SU-DHL-6 (cell line): Measurements from ENCODE around the gene TXNL1.

Source experiments
- H2AFZ ChIP-seq: fragments of 200-600 bp; sonication (generic); 2 replicates; pipeline ENCODE4 v1.6.1; 2014; ENCODE audit warnings: low read depth, mild to moderate bottlenecking, moderate library complexity, mixed read lengths, antibody characterized with exemption, low read length; ENCODE audit not compliant: severe bottlenecking
- H3F3A ChIP-seq: fragments of 200-600 bp; shearing (Covaris generic); 2 replicates; pipeline ENCODE4 v1.6.0; 2016; ENCODE audit warnings: antibody characterized with exemption, mild to moderate bottlenecking; ENCODE audit not compliant: insufficient read depth
- H3K27ac ChIP-seq: fragments of 200-600 bp; sonication (generic); 2 replicates; pipeline ENCODE4 v1.5.1; 2016; ENCODE audit warnings: low read depth, mild to moderate bottlenecking, low read length, moderate library complexity, mixed read lengths
- H3K27me3 ChIP-seq: fragments of 200-600 bp; sonication (generic), shearing (Covaris generic); 2 replicates; pipeline ENCODE4 v1.6.0; 2014; ENCODE audit warnings: mild to moderate bottlenecking, low read length
- H3K36me3 ChIP-seq: fragments of 200-600 bp; sonication (generic); 2 replicates; pipeline ENCODE4 v1.6.1; 2014; ENCODE audit warnings: mild to moderate bottlenecking, low read length, mixed read lengths
- H3K4me2 ChIP-seq: fragments of 300-600, 200-600 bp; shearing (Covaris generic), sonication (generic); 2 replicates; pipeline ENCODE4 v1.6.0; 2014; ENCODE audit warnings: low read length, low read depth, mild to moderate bottlenecking; ENCODE audit not compliant: poor library complexity, severe bottlenecking
- H3K4me3 ChIP-seq: fragments of 200-600 bp; sonication (generic); 2 replicates; pipeline ENCODE4 v1.5.1; 2014; ENCODE audit warnings: antibody characterized with exemption, low read length, mild to moderate bottlenecking, mixed read lengths; ENCODE audit not compliant: insufficient read depth, poor library complexity, severe bottlenecking
- H3K79me2 ChIP-seq: fragments of 200-600 bp; sonication (generic); 2 replicates; pipeline ENCODE4 v1.6.1; 2014; ENCODE audit warnings: mild to moderate bottlenecking, low read length, moderate library complexity; ENCODE audit not compliant: insufficient read depth
- H3K9ac ChIP-seq: fragments of 200-600 bp; sonication (generic); 2 replicates; pipeline ENCODE4 v1.7.0; 2014; ENCODE audit warnings: mild to moderate bottlenecking, low read length
- H3K9me2 ChIP-seq: fragments of 200-600 bp; sonication (generic); replicated peaks from 2 replicates; pipeline ENCODE4 v1.6.1; 2014; ENCODE audit warnings: low read length; ENCODE audit not compliant: insufficient read depth
- H3K9me3 ChIP-seq: fragments of 200-600 bp; sonication (generic); 2 replicates; pipeline ENCODE4 v1.6.1; 2014; ENCODE audit warnings: low read length, mixed read lengths; ENCODE audit not compliant: insufficient read depth
- H4K20me1 ChIP-seq: fragments of 200-600 bp; sonication (generic); 2 replicates; pipeline ENCODE4 v1.6.1; 2014; ENCODE audit warnings: low read depth, mild to moderate bottlenecking, antibody characterized with exemption, low read length, moderate library complexity, mixed read lengths
- EZH2phosphoT487 ChIP-seq: fragments of 200-600 bp; sonication (generic), shearing (Covaris generic); conservative IDR thresholded peaks from 2 replicates; pipeline ENCODE4 v1.6.1; 2018; ENCODE audit warnings: mild to moderate bottlenecking, antibody characterized with exemption, low read length, moderate library complexity, mixed read lengths
- TF ChIP-seq, protein P1 (sequence below): fragments of 200-600 bp; sonication (generic); IDR thresholded peaks from one replicate; pipeline ENCODE4 v1.5.1; 2017; ENCODE audit warnings: antibody characterized with exemption, mild to moderate bottlenecking, low read length, moderate library complexity; ENCODE audit not compliant: insufficient read depth, poor library complexity, severe bottlenecking

Gene TXNL1

DNA sequence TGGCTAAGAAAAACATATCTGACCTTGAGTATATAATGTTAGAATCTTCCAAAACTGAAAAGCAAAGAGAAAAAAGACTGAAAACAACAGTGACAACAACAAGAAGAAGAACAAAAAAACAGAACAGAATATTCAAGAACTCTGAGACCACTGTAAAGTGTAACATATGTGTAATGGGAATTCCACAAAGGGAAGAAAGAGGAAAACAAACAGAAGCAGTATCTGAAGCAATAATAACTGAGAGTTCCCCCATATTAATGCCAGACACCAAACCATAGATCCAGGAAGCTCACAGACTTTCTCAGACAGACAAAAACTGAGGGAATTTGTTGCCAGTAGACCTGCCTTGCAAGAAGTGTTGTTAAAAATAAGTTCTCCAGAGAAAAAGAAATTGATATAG lies 58.9 kb downstream of the TXNL1 start:
- Histone ChIP-seq H3K36me3 (no peaks in the 10 kb centered on the region), H3K4me3 (no peak overlapping the region), H3K9me3 (no peaks in the 10 kb centered on the region), H3K27ac (no peak overlapping the region), H3K79me2 (no peaks in the 10 kb centered on the region), H3K9me2 (no peaks in the 10 kb centered on the region), H2AFZ (no peak overlapping the region), H3K4me2 (no peak overlapping the region), H3K27me3 (no peaks in the 10 kb centered on the region), H3K9ac (no peak overlapping the region), H3F3A (no peaks in the 10 kb centered on the region), H4K20me1 (no peaks in the 10 kb centered on the region; the same call in 1 of the 2 replicates)
- no peak for TF ChIP-seq EZH2phosphoT487
- TF ChIP-seq, protein P1, sequence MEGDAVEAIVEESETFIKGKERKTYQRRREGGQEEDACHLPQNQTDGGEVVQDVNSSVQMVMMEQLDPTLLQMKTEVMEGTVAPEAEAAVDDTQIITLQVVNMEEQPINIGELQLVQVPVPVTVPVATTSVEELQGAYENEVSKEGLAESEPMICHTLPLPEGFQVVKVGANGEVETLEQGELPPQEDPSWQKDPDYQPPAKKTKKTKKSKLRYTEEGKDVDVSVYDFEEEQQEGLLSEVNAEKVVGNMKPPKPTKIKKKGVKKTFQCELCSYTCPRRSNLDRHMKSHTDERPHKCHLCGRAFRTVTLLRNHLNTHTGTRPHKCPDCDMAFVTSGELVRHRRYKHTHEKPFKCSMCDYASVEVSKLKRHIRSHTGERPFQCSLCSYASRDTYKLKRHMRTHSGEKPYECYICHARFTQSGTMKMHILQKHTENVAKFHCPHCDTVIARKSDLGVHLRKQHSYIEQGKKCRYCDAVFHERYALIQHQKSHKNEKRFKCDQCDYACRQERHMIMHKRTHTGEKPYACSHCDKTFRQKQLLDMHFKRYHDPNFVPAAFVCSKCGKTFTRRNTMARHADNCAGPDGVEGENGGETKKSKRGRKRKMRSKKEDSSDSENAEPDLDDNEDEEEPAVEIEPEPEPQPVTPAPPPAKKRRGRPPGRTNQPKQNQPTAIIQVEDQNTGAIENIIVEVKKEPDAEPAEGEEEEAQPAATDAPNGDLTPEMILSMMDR = no peak

DNA sequence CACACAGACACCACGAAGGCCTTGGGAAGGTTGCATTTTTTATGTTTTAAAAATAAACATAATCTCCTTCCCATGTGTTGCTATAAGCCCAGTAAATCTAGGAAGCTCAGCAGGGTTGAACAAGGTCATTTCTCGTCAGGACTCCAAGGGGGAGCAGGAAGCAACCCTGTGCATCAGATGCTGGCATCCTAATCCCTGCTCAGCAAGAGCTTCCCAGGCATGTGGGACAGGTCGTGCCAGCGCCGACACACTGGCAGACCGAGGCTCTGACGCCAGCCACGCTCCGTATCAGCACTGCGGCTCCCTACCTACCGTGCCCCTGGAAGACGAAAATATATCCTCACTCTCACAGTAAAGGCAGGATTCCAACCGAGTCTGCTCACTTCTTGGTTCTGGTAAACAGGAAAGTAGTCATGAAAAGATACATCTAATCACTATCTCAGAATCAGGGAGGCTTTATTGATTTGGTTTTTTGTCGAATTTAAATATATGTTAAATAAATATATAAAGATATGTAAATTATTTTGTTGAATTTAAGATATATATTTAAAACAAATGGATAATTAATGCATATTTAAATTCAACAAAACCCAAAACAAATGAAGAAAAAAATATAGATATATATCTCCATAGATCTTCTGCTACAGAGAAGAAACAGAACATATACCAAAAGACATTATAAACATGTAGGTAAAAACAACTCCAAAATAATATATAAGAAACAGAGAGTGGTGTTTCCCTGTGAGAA lies 61.4 kb downstream of the TXNL1 start:
- no peak overlapping the region for H3K4me3 ChIP-seq
- no peak overlapping the region for H3K9ac ChIP-seq
- no peaks in the 10 kb centered on the region for H3K36me3 ChIP-seq
- H3F3A ChIP-seq = no peaks in the 10 kb centered on the region
- no peaks in the 10 kb centered on the region for H3K9me2 ChIP-seq
- H3K79me2 ChIP-seq = no peaks in the 10 kb centered on the region
- no peaks in the 10 kb centered on the region for H3K27me3 ChIP-seq
- H3K9me3 ChIP-seq = no peaks in the 10 kb centered on the region
- no peak overlapping the region for H3K4me2 ChIP-seq
- TF ChIP-seq, protein P1 = no peak
- TF ChIP-seq EZH2phosphoT487 = no peak
- H4K20me1 ChIP-seq = no peaks in the 10 kb centered on the region
- no peak overlapping the region for H2AFZ ChIP-seq
- no peak overlapping the region for H3K27ac ChIP-seq

DNA sequence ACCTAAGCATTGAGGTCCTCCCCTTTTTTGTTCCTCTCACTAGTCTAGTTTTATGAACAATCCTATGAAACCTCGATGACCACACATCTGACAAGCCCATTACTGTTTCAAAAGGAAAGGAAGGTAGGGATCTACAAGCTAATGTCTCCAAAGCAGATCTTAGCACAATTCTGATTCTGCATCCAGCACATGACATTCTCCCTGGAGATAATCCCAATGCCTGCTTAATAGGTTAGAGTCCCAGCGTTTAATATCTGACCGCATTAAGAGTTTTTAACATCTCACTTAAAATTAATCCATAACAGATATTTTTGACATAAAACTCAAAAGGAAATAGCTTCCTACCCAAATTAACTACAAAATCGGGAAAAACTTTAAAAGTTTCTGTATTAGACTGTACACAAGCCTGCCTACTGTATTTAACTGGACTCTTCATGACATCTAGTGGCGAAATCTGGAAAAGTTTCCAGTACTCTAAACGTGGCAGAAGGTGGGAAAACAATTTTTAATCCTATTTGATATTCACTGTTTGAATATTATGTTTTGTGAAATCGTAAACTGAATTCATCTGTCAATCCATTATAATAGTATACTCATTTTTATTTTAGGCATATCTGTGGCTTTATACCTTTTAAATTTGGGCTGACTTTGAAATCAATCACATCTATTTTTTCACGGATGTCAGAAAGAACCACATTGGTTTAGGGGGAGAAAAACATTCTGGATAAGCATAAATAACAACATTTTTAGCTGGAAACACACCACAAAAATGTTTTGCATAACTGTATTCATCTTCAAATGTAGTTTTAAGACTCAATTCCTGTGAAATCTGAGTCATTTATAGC lies 62.4 kb downstream of the TXNL1 start:
- no peaks in the 10 kb centered on the region for H3K9me3 ChIP-seq
- no peaks in the 10 kb centered on the region for H3K79me2 ChIP-seq
- H3K27ac ChIP-seq = no peak overlapping the region
- H3K36me3 ChIP-seq = no peaks in the 10 kb centered on the region
- no peaks in the 10 kb centered on the region for H4K20me1 ChIP-seq
- H3K9ac ChIP-seq = no peak overlapping the region
- H3K9me2 ChIP-seq = no peaks in the 10 kb centered on the region
- H3F3A ChIP-seq = no peaks in the 10 kb centered on the region
- H3K4me3 ChIP-seq = no peak overlapping the region
- TF ChIP-seq, protein P1 = peak; percentile 30
- TF ChIP-seq EZH2phosphoT487 = no peak
- no peak overlapping the region for H2AFZ ChIP-seq
- H3K27me3 ChIP-seq = no peaks in the 10 kb centered on the region
- H3K4me2 ChIP-seq = no peak overlapping the region
